MM.1S (cell line): ENCODE measurements around the gene GSN.

ENCODE experiments used
- CTCF ChIP-seq: fragments of 300-600 bp; sonication (generic); IDR thresholded peaks from 2 replicates; pipeline ENCODE4 v1.5.1; 2016; ENCODE audit warnings: antibody characterized with exemption, low read length, mixed read lengths
- EZH2 ChIP-seq: fragments of 300-600 bp; sonication (generic); optimal IDR thresholded peaks from 2 replicates; pipeline ENCODE3; 2017; ENCODE audit warnings: low read depth, mild to moderate bottlenecking, antibody characterized with exemption, low read length, mixed read lengths
- EZH2phosphoT487 ChIP-seq: fragments of 300-600 bp; sonication (generic); IDR thresholded peaks from 2 replicates; pipeline ENCODE4 v1.6.1; 2018; ENCODE audit warnings: antibody characterized with exemption, low read length

- TF ChIP-seq CTCF = no peak
- no peak for TF ChIP-seq EZH2
- TF ChIP-seq EZH2phosphoT487 = no peak
These were observed 29.4 kb downstream of the GSN start for GRCh38 chr9:121297389-121297788.
